Adrenal gland (tissue), 5 donors: ENCODE results near the gene ESYT1.

Source experiments
- POLR2A ChIP-seq, 2 donors: fragments of 450-650 bp; IDR thresholded peaks; one replicate each; pipeline ENCODE4 v1.6.1; 2017; ENCODE audit warnings: antibody characterized with exemption in 2 of 2, mild to moderate bottlenecking in 2 of 2, moderate library complexity in 1 of 2
- TF ChIP-seq, protein P1 (sequence below), 6 experiments: fragments of 450-650 bp in 4 of 6; fragments of 200-600 bp in 2 of 6; sonication (generic) in 1 of 6; IDR thresholded peaks; 1 replicate in 5 of 6; 2 replicates in 1 of 6; pipeline versions ENCODE4 v1.5.1 to v1.8.0; 2016 to 2021; ENCODE audit warnings: antibody characterized with exemption in 6 of 6, mild to moderate bottlenecking in 2 of 6, moderate library complexity in 1 of 6
- donor health status: DM: no; HTN: no; CAD: no.

- TF ChIP-seq POLR2A (IDR thresholded peaks at IDR 0.05): peak; percentile 81 to 87
- TF ChIP-seq, protein P1, sequence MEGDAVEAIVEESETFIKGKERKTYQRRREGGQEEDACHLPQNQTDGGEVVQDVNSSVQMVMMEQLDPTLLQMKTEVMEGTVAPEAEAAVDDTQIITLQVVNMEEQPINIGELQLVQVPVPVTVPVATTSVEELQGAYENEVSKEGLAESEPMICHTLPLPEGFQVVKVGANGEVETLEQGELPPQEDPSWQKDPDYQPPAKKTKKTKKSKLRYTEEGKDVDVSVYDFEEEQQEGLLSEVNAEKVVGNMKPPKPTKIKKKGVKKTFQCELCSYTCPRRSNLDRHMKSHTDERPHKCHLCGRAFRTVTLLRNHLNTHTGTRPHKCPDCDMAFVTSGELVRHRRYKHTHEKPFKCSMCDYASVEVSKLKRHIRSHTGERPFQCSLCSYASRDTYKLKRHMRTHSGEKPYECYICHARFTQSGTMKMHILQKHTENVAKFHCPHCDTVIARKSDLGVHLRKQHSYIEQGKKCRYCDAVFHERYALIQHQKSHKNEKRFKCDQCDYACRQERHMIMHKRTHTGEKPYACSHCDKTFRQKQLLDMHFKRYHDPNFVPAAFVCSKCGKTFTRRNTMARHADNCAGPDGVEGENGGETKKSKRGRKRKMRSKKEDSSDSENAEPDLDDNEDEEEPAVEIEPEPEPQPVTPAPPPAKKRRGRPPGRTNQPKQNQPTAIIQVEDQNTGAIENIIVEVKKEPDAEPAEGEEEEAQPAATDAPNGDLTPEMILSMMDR (IDR thresholded peaks at IDR 0.05): no peak
Observed at GRCh38 chr12:56104109-56104814, 23.8 kb upstream of the ESYT1 start, which contains the start of gene PA2G4.
